GM12865 (cell line): ENCODE data around the gene FGF14.

Experiments
- DNase-seq: peaks from one replicate; pipeline ENCODE4 v3.0.0; 2010; ENCODE audit warnings: low read depth
- H3K4me3 ChIP-seq: 2 replicates; pipeline ENCODE4 v1.5.1; 2011; ENCODE audit warnings: mild to moderate bottlenecking, low read depth, low read length, control low read depth
- CTCF ChIP-seq: IDR thresholded peaks from 2 replicates; pipeline ENCODE4 v1.5.1; 2011; ENCODE audit warnings: low read length, control low read depth, low read depth, inconsistent platforms; ENCODE audit not compliant: insufficient read depth; ENCODE audit errors: missing control alignments

Gene FGF14

GRCh38 chr13:102212729-102213128 is 189.1 kb downstream of the FGF14 start:
- no peak for TF ChIP-seq CTCF
- DNase-seq: no peak
- H3K4me3 ChIP-seq: no peak overlapping the region

GRCh38 chr13:102208347-102208746 is 193.5 kb downstream of the FGF14 start:
- no peak for TF ChIP-seq CTCF
- no peak overlapping the region for H3K4me3 ChIP-seq
- no peak for DNase-seq

- DNase-seq: no peak
- no peak for TF ChIP-seq CTCF
- no peak overlapping the region for H3K4me3 ChIP-seq
Observed at GRCh38 chr13:102207680-102208342, 194.0 kb downstream of the FGF14 start.

- H3K4me3 ChIP-seq: no peak overlapping the region
- no peak for DNase-seq
- TF ChIP-seq CTCF: no peak
Observed at GRCh38 chr13:102203718-102204117, 198.1 kb downstream of the FGF14 start.

GRCh38 chr13:102198418-102199311 is 203.2 kb downstream of the FGF14 start:
- DNase-seq: no peak
- TF ChIP-seq CTCF: no peak

GRCh38 chr13:102197193-102197592 is 204.7 kb downstream of the FGF14 start:
- DNase-seq: peak; percentile 6
- no peak overlapping the region for H3K4me3 ChIP-seq
- peak; percentile 14 for TF ChIP-seq CTCF

More at GRCh38 chr13:102198418-102199311, 203.2 kb downstream of the FGF14 start:
- no peak overlapping the region for H3K4me3 ChIP-seq
